ENCODE results near the gene MOV10. TPM values are rescaled to one million over a fixed set of nuclear protein-coding genes. Genes with fewer than 3 reads are reported as not detected.
A peak's percentile ranks its signal among the peaks of the same experiment; 100 is the strongest.

MOV10 gene
- total and polyA plus RNA-seq, 9 of the 15 experiments (the other 6 are each of a cell fraction or from before 2014, with no cell fraction given) = 16.7 to 105 (median 49.5) TPM

DNA sequence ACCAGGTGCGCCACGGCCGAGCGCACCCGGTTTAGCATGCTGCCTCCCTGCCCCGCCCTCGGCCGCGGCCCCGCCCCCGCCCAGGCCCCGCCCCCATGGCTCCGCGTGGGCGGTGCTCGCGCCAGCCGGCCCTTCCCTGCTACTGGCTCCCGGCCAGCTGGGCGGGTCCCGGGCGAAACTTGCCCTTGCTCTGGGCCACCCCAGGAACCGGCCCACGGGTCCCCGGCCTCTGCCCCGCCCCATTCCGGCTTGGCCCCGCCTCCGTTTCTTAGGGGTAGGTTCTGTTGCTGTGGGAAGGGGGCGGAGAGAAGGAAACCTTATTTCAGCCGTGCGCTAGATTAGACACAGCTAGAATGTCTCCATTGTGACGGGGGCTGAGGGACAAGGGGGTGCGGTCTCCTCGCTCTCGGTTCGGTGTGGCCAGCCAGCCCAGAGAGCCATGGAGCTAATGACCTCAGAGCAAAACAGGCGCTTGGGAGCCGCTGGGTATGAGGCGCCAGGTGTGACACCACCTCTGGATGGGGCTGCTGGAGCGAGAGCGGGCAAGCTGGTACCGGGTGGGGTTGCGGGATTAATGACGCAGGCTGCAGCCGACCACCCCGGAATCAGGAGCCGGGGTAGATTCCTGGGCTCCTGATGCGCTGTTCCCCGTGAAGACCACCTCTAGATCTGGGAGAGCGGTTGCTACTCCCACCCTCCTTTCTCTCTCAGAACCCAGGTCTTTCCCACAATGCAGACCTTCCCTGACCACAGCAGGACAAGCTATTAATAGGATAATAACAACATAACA lies 41.0 kb downstream of the MOV10 start, which contains the start of gene PPM1J (continued):
- TF ChIP-seq, protein P1, sequence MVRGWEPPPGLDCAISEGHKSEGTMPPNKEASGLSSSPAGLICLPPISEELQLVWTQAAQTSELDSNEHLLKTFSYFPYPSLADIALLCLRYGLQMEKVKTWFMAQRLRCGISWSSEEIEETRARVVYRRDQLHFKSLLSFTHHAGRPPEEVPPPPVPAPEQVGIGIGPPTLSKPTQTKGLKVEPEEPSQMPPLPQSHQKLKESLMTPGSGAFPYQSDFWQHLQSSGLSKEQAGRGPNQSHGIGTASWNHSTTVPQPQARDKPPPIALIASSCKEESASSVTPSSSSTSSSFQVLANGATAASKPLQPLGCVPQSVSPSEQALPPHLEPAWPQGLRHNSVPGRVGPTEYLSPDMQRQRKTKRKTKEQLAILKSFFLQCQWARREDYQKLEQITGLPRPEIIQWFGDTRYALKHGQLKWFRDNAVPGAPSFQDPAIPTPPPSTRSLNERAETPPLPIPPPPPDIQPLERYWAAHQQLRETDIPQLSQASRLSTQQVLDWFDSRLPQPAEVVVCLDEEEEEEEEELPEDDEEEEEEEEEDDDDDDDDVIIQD (CRISPR knock-in tag; IDR thresholded peaks at IDR 0.05) = no peak
- TF ChIP-seq, protein P2, sequence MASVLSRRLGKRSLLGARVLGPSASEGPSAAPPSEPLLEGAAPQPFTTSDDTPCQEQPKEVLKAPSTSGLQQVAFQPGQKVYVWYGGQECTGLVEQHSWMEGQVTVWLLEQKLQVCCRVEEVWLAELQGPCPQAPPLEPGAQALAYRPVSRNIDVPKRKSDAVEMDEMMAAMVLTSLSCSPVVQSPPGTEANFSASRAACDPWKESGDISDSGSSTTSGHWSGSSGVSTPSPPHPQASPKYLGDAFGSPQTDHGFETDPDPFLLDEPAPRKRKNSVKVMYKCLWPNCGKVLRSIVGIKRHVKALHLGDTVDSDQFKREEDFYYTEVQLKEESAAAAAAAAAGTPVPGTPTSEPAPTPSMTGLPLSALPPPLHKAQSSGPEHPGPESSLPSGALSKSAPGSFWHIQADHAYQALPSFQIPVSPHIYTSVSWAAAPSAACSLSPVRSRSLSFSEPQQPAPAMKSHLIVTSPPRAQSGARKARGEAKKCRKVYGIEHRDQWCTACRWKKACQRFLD (CRISPR knock-in tag; IDR thresholded peaks at IDR 0.05) = no peak
- TF ChIP-seq MAZ (CRISPR knock-in tag; conservative IDR thresholded peaks at IDR 0.05 in 1 of 2, IDR thresholded peaks at IDR 0.05 in 1 of 2) (peak in 1 of 2 experiments; percentile 58; a peak in 2 of 4 replicates), SIRT6 (IDR thresholded peaks at IDR 0.05; ENCODE audit: low read depth, low read length) (no peak), EHMT2 (IDR thresholded peaks at IDR 0.05) (no peak), RFX7 (CRISPR knock-in tag; IDR thresholded peaks at IDR 0.05) (no peak), NR4A1 (CRISPR knock-in tag; IDR thresholded peaks at IDR 0.05) (no peak), NR4A1 (tag; IDR thresholded peaks at IDR 0.05) (no peak), RBM22 (IDR thresholded peaks at IDR 0.05; ENCODE audit: low read depth, low read length, poor library complexity, severe bottlenecking) (no peak), NBN (IDR thresholded peaks at IDR 0.05; ENCODE audit: low read depth) (peak; percentile 38; the same call in 1 of the 2 replicates), CHCHD3 (CRISPR knock-in tag; IDR thresholded peaks at IDR 0.05) (no peak), CHD4 (IDR thresholded peaks at IDR 0.05; ENCODE audit: insufficient read depth, insufficient replicate concordance, low read depth, low read length, poor library complexity, severe bottlenecking) (no peak), ZNF740 (CRISPR knock-in tag; IDR thresholded peaks at IDR 0.05) (no peak), ZNF740 (tag; IDR thresholded peaks at IDR 0.05) (no peak), ESRRB (CRISPR knock-in tag; IDR thresholded peaks at IDR 0.05; ENCODE audit: borderline replicate concordance) (no peak), STAT5A (IDR thresholded peaks at IDR 0.05; ENCODE audit: borderline replicate concordance, low read length) (no peak), CC2D1A (IDR thresholded peaks at IDR 0.05) (no peak), TEAD1 (CRISPR knock-in tag; IDR thresholded peaks at IDR 0.05) (0 out of 4 replicates have a peak, but pooled peaks of 1 of the 2 experiments have one; percentile 40), ZNF695 (CRISPR knock-in tag; IDR thresholded peaks at IDR 0.05) (no peak), ZKSCAN3 (CRISPR knock-in tag; IDR thresholded peaks at IDR 0.05) (no peak)
- TF ChIP-seq, protein P3, sequence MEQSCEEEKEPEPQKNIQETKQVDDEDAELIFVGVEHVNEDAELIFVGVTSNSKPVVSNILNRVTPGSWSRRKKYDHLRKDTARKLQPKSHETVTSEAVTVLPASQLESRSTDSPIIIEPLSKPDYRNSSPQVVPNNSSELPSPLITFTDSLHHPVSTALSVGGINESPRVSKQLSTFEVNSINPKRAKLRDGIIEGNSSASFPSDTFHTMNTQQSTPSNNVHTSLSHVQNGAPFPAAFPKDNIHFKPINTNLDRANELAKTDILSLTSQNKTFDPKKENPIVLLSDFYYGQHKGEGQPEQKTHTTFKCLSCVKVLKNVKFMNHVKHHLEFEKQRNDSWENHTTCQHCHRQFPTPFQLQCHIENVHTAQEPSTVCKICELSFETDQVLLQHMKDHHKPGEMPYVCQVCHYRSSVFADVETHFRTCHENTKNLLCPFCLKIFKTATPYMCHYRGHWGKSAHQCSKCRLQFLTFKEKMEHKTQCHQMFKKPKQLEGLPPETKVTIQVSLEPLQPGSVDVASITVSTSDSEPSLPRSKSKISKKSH (CRISPR knock-in tag; IDR thresholded peaks at IDR 0.05) = no peak
- TF ChIP-seq, protein P4, sequence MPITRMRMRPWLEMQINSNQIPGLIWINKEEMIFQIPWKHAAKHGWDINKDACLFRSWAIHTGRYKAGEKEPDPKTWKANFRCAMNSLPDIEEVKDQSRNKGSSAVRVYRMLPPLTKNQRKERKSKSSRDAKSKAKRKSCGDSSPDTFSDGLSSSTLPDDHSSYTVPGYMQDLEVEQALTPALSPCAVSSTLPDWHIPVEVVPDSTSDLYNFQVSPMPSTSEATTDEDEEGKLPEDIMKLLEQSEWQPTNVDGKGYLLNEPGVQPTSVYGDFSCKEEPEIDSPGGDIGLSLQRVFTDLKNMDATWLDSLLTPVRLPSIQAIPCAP (CRISPR knock-in tag; IDR thresholded peaks at IDR 0.05; ENCODE audit: borderline replicate concordance) = no peak
